Panc1 (cell line): ENCODE results near the gene MCAM. TPM values are rescaled to one million over a fixed set of nuclear protein-coding genes. Genes with fewer than 3 reads are reported as not detected.

Source experiments
- ATAC-seq: fragments of 200-7000 bp; cut with Tn5 transposase; 2 replicates; pipeline ENCODE4 v1.9.1; 2020; ENCODE audit warnings: mild to moderate bottlenecking, moderate library complexity
- BruUV-seq: library from RNA; stranded (reverse); fragments of 400-500 nt; replicated peaks from 2 replicates; lab custom pipeline; 2021; lab: Mats Ljungman, UMichigan
- CTCF ChIA-PET: fragments of 300-600 bp; sonication (Branson Sonifier 250); formaldehyde crosslinking; loops from one replicate; lab custom pipeline; 2022; ENCODE audit warnings: antibody characterized with exemption; lab: Charles Lee
- POLR2A ChIA-PET: fragments of 300-600 bp; sonication (Branson Sonifier 250); formaldehyde crosslinking; loops from one replicate; lab custom pipeline; 2022; ENCODE audit warnings: antibody characterized with exemption; lab: Charles Lee
- DNase-seq: peaks from one replicate; pipeline ENCODE4 v3.0.0-alpha.2; 2010; ENCODE audit warnings: low read depth, low spot score
- H3K27ac ChIP-seq: 2 replicates; pipeline ENCODE4 v1.5.1; 2011; ENCODE audit warnings: mild to moderate bottlenecking, low read length, inconsistent platforms
- H3K27me3 ChIP-seq: fragments of 200-500 bp; sonication (Bioruptor generic); 2 replicates; pipeline ENCODE4 v1.6.0; 2014; ENCODE audit warnings: low read length, inconsistent platforms; ENCODE audit not compliant: control insufficient read depth, insufficient read depth
- H3K36me3 ChIP-seq: fragments of 200-500 bp; sonication (Bioruptor generic); 2 replicates; pipeline ENCODE4 v1.5.1; 2014; ENCODE audit warnings: inconsistent platforms, mild to moderate bottlenecking, low read length, moderate library complexity; ENCODE audit not compliant: control insufficient read depth, insufficient read depth
- H3K4me1 ChIP-seq: 2 replicates; pipeline ENCODE4 v1.5.1; 2011; ENCODE audit warnings: inconsistent platforms, mild to moderate bottlenecking, low read length, moderate library complexity; ENCODE audit not compliant: control insufficient read depth, insufficient read depth
- H3K4me3 ChIP-seq, 2 experiments: 2 replicates each; pipeline ENCODE4 v1.5.1; 2011 to 2012; ENCODE audit warnings: low read depth in 2 of 2, low read length in 2 of 2, mild to moderate bottlenecking in 2 of 2, inconsistent platforms in 1 of 2, moderate library complexity in 1 of 2
- H3K9me3 ChIP-seq: fragments of 200-500 bp; sonication (Bioruptor generic); 2 replicates; pipeline ENCODE4 v1.5.1; 2014; ENCODE audit warnings: low read depth, mild to moderate bottlenecking, inconsistent platforms, low read length, moderate library complexity; ENCODE audit not compliant: control insufficient read depth, insufficient read depth
- POLR2AphosphoS5 ChIP-seq: IDR thresholded peaks from 2 replicates; pipeline ENCODE4 v1.6.1; 2012; ENCODE audit warnings: mild to moderate bottlenecking, low read depth, low read length, moderate library complexity
- SIN3A ChIP-seq: IDR thresholded peaks from 2 replicates; pipeline ENCODE4 v1.6.1; 2012; ENCODE audit warnings: low read depth, mild to moderate bottlenecking, low read length, moderate library complexity, borderline replicate concordance; ENCODE audit not compliant: insufficient read depth
- TCF7L2 ChIP-seq: IDR thresholded peaks from 2 replicates; pipeline ENCODE4 v1.6.1; 2011; ENCODE audit warnings: mild to moderate bottlenecking, low read depth, low read length, inconsistent platforms
- in situ Hi-C: cut with HindIII; loops from 2 replicates; pipeline ENCODE4 v1.10.0; 2016; ENCODE audit warnings: low sequenced_read_pairs, low pct_unique_long_range_greater_than_20kb
- intact Hi-C: fragments of 100-400 bp; cut with micrococcal nuclease; formaldehyde crosslinking; loops from one replicate; pipeline ENCODE4 v1.10.0; 2022; ENCODE audit not compliant: unreplicated experiment
- total RNA-seq: library from RNA; stranded (reverse); gene quantifications from one replicate; pipeline ENCODE4 v1.2.1, GENCODE V29; 2021; ENCODE audit not compliant: unreplicated experiment
- TF ChIP-seq, protein P1 (sequence below), 2 experiments: IDR thresholded peaks; 2 replicates each; pipeline ENCODE4 v1.6.1; 2011 to 2012; ENCODE audit warnings: low read depth in 2 of 2, control low read depth in 1 of 2, low read length in 1 of 2, mild to moderate bottlenecking in 1 of 2, moderate library complexity in 1 of 2; ENCODE audit not compliant: insufficient read depth in 1 of 2
- TF ChIP-seq, protein P2 (sequence below): fragments of 450-650 bp; IDR thresholded peaks from 2 replicates; pipeline ENCODE4 v1.5.1; 2017; ENCODE audit warnings: mild to moderate bottlenecking

Gene MCAM
- total RNA-seq, 1 experiment from 2014 or later, result 27.2 TPM

DNA sequence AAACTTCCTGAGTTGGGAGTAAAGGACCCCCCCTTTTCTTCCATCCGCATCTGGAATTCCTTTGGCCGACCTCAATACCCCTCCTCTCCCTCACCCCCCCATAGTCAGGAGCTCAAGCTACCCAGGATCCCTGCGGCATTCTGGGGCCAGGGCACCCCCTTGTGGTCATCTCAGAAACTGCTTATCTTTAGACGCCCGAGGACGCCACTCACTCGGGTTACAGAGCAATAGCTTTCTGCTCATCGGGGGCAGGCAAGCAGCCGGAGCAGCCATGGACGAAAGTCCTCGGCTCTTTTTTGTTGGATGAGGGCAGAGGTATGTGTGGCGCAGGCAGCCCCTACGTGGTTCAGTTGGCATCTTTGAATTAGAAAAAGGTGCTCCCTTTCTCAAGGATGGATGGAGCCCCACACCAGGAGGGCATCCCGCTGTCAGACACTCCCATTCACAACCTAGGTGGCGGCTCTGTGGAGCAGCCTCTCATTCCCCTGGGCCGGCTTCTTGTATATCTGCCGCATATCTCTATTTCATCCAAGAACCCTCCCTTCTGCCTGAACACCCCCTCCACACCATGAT lies 21.5 kb upstream of the MCAM start:
- in situ Hi-C loops, result no loop called here
- Histone ChIP-seq H3K27ac (peak overlapping the region; percentile 40; the same call in 1 of the 2 replicates), H3K36me3 (no peaks in the 10 kb centered on the region), H3K27me3 (no peaks in the 10 kb centered on the region), H3K4me3 (0 out of 4 replicates have a peak overlapping the region, but pooled peaks of 1 of the 2 experiments have one; percentile 16), H3K4me1 (peaks cover 40% of the 10 kb centered on the region), H3K9me3 (no peaks in the 10 kb centered on the region)
- no TSS peak for BruUV-seq
- ChIA-PET POLR2A (interaction anchor here (0.6 to 1.3 kb wide), 2 partner anchors 19 to 174 kb away, joined by 4 to 7 read pairs; no protein-coding TSS in a partner anchor), CTCF (interaction anchor here (0.5 to 3.5 kb wide), 30 partner anchors 10 to 1168 kb away, joined by 3 to 43 read pairs (median 4); partner anchors contain the start of genes CBL, DPAGT1, USP2 and VPS11)
- ATAC-seq (peak; percentile 73), DNase-seq (peak; percentile 71)
- intact Hi-C loops, result loop anchor here (2.0 to 5.0 kb wide), 2 partner anchors 34 to 136 kb away; no protein-coding TSS in a partner anchor
- TF ChIP-seq, protein P1, sequence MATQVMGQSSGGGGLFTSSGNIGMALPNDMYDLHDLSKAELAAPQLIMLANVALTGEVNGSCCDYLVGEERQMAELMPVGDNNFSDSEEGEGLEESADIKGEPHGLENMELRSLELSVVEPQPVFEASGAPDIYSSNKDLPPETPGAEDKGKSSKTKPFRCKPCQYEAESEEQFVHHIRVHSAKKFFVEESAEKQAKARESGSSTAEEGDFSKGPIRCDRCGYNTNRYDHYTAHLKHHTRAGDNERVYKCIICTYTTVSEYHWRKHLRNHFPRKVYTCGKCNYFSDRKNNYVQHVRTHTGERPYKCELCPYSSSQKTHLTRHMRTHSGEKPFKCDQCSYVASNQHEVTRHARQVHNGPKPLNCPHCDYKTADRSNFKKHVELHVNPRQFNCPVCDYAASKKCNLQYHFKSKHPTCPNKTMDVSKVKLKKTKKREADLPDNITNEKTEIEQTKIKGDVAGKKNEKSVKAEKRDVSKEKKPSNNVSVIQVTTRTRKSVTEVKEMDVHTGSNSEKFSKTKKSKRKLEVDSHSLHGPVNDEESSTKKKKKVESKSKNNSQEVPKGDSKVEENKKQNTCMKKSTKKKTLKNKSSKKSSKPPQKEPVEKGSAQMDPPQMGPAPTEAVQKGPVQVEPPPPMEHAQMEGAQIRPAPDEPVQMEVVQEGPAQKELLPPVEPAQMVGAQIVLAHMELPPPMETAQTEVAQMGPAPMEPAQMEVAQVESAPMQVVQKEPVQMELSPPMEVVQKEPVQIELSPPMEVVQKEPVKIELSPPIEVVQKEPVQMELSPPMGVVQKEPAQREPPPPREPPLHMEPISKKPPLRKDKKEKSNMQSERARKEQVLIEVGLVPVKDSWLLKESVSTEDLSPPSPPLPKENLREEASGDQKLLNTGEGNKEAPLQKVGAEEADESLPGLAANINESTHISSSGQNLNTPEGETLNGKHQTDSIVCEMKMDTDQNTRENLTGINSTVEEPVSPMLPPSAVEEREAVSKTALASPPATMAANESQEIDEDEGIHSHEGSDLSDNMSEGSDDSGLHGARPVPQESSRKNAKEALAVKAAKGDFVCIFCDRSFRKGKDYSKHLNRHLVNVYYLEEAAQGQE (IDR thresholded peaks at IDR 0.05; ENCODE audit: insufficient read depth in 1 of 2, low read depth in 2 of 2, low read length in 1 of 2), result no peak
- TF ChIP-seq TCF7L2, result no peak
- TF ChIP-seq, protein P2, sequence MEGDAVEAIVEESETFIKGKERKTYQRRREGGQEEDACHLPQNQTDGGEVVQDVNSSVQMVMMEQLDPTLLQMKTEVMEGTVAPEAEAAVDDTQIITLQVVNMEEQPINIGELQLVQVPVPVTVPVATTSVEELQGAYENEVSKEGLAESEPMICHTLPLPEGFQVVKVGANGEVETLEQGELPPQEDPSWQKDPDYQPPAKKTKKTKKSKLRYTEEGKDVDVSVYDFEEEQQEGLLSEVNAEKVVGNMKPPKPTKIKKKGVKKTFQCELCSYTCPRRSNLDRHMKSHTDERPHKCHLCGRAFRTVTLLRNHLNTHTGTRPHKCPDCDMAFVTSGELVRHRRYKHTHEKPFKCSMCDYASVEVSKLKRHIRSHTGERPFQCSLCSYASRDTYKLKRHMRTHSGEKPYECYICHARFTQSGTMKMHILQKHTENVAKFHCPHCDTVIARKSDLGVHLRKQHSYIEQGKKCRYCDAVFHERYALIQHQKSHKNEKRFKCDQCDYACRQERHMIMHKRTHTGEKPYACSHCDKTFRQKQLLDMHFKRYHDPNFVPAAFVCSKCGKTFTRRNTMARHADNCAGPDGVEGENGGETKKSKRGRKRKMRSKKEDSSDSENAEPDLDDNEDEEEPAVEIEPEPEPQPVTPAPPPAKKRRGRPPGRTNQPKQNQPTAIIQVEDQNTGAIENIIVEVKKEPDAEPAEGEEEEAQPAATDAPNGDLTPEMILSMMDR, result peak; percentile 98
- TF ChIP-seq POLR2AphosphoS5, result 0 out of 2 replicates have a peak, but pooled peaks have one; percentile 16
- TF ChIP-seq SIN3A, result no peak

DNA sequence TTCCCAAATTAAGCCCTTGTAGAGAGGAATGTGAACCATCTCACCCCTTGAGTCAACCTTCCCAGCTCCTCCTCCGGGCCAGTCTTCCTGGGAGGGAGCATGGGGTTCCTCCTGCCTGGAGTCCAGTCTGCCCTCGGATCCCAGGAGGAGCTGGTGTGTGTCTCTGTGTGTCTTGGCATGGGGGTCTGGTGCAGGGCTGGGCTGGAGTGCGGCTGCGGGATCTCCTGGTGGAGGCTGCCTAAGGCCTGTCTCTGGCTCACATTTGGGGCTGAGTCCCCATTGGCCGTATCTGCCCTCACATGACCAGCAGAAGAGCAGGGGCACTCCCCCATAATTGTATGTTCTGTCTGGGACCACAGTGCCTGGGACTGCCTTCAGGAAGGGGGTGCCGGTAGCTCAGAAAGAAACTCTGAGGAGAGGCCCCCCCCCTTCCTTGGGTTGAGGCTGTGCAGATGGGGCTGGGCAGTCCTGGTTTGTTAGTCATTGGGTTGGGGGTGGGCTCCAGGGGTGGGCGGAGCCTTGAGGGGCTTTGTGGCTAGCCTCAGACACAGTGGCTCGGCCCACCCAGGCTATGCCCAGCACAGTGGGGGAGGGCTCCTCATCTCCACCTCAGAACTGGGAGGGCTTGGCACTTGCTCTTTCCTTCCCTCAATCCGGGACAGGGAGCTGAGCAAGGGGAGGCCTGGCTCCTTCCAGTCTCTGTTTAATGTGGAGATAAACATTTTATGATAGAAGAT lies 20.8 kb upstream of the MCAM start:
- ChIA-PET CTCF (interaction anchor here (0.5 to 3.5 kb wide), 26 partner anchors 10 to 739 kb away, joined by 3 to 43 read pairs (median 5); partner anchors contain the start of genes CBL, DPAGT1, USP2 and VPS11), POLR2A (interaction anchor here (0.6 to 1.3 kb wide), 6 partner anchors 18 to 392 kb away, joined by 3 to 13 read pairs (median 4); partner anchors contain the start of genes CBL and HINFP)
- DNase-seq (no peak), ATAC-seq (peak; percentile 39)
- Histone ChIP-seq H3K27me3 (no peaks in the 10 kb centered on the region), H3K36me3 (no peaks in the 10 kb centered on the region), H3K9me3 (no peaks in the 10 kb centered on the region), H3K4me3 (0 out of 4 replicates have a peak overlapping the region, but pooled peaks of 1 of the 2 experiments have one; percentile 16), H3K27ac (peak overlapping the region; percentile 40), H3K4me1 (peaks cover 40% of the 10 kb centered on the region)
- TF ChIP-seq POLR2AphosphoS5, result 0 out of 2 replicates have a peak, but pooled peaks have one; percentile 19
- TF ChIP-seq SIN3A, result no peak
- intact Hi-C loops, result loop anchor here (2.0 to 5.0 kb wide), 2 partner anchors 35 to 137 kb away; no protein-coding TSS in a partner anchor
- BruUV-seq, result no TSS peak
- in situ Hi-C loops, result no loop called here
